Activated T-cell treated with anti-CD3 and anti-CD28 coated beads for 1 hour (primary cell): Measurements from ENCODE around the gene PNMA6E.

Source experiments
- DNase-seq: peaks from one replicate; pipeline ENCODE4 v3.0.0-alpha.2; 2020; ENCODE audit warnings: low read depth

Gene PNMA6E

GRCh38 chrX:153349952-153350351 is 51.2 kb downstream of the PNMA6E start:
- no peak for DNase-seq

- DNase-seq, result no peak
Observed at GRCh38 chrX:153348421-153348820, 52.7 kb downstream of the PNMA6E start.

- no peak for DNase-seq
Observed at GRCh38 chrX:153347530-153347929, 53.6 kb downstream of the PNMA6E start.
